Stimulated activated naive CD4-positive, alpha-beta T cell treated with Interleukin-2 at 50 U/mL for 16 hours (primary cell): ENCODE data around the gene PNMA1.

Source experiments
- DNase-seq: peaks from one replicate; lab custom pipeline; 2025; lab: John Stamatoyannopoulos, UW

The PNMA1 gene

DNA sequence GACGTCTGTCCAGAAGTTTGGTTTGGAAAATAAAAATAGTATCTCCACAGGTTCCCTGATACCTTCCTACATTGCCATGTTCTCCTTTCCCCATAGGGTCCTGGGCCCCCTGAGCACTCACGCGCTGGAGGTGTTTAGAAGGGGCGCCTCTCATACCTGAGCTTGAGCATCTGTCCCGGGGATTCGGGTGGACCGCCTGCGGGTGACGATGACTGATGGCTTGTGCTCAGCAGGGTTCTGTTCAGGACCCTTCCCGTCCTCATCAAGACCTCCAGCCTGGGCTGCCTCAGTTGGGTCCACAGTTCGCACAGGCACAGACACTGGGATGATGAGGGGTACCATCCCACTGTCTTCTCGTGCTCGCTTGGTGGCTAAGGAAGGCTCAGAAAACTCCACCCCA lies 22.7 kb upstream of the PNMA1 start:
- no peak for DNase-seq

DNA sequence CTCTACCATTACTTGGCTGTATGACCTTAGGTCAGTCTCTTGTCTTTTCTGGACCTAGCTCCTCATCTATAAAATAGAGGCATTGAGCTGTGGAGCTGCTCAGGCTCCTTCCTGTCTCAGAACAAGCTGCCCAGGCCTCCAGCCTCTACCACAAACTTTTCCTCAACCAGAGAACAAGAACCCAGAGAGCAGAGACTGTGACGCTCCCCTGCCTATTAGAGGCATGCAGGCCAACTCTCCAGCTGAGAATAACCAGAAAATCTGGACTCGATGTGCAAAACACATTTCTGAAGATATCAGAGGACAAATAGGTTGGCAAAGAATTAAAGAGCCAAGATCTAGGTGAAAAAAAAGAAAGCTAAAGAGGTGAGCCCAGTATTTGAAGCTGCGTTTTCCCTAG lies 17.8 kb upstream of the PNMA1 start:
- DNase-seq, result no peak

- DNase-seq, result no peak
Measured at GRCh38 chr14:73731111-73731510, 16.9 kb upstream of the PNMA1 start.

- DNase-seq, result no peak
Measured at GRCh38 chr14:73729556-73730265, 15.5 kb upstream of the PNMA1 start.

GRCh38 chr14:73728717-73729330 lies 14.6 kb upstream of the PNMA1 start:
- DNase-seq, result peak; percentile 80

GRCh38 chr14:73727166-73727565 lies 13.0 kb upstream of the PNMA1 start:
- DNase-seq, result no peak

- DNase-seq, result no peak
Measured at GRCh38 chr14:73726025-73726961, 12.1 kb upstream of the PNMA1 start.

- DNase-seq, result no peak
Measured at GRCh38 chr14:73725116-73726024, 11.2 kb upstream of the PNMA1 start.

- no peak for DNase-seq
Measured at GRCh38 chr14:73724696-73725095, 10.5 kb upstream of the PNMA1 start.

GRCh38 chr14:73723797-73724661 lies 9.8 kb upstream of the PNMA1 start:
- no peak for DNase-seq

- no peak for DNase-seq
Measured at GRCh38 chr14:73723406-73723796, 9.2 kb upstream of the PNMA1 start.

DNA sequence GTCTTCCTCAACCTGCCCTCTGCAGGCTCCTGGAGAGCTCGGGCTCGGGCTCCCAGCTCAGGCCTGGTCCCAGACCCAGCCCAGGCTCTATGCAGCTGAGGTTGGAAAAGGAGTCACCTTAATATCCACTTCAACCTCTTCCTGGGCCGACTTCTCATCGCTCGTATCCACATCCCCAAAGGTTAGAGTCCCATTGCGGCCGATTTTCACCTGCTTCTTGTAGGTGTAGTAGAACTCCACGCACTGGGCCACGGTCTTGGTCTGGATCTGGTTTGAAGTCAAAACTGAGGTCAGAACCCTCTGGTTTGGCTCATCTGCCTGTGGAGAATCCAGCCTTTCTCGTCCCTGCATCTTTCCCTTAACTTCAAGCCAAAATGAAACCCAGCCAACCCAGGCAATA lies 8.4 kb upstream of the PNMA1 start:
- no peak for DNase-seq

- no peak for DNase-seq
Measured at GRCh38 chr14:73721101-73721821, 7.1 kb upstream of the PNMA1 start.

GRCh38 chr14:73720636-73721035 lies 6.5 kb upstream of the PNMA1 start:
- DNase-seq, result no peak

DNA sequence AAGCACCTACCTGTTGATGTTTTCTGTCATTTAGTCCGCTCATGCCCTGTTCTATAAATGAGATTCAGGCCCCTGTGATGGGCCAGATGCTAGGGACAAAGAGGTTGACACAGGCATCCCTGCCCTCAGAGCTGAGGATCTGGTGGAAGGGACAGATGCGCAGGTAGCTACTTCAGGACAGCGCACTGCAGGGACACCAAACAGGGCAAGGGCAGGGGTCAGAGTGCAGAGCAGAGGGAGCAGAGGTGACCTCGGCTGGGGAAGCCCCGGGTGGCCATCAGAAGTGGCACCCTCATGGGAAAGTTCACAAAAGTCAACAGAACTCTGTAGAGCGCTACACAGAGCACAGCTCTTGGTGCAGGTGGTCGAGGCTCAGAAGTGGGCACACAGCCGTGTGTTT lies 5.6 kb upstream of the PNMA1 start:
- DNase-seq, result no peak

- DNase-seq, result no peak
Measured at GRCh38 chr14:73719361-73719760, 5.2 kb upstream of the PNMA1 start.

DNA sequence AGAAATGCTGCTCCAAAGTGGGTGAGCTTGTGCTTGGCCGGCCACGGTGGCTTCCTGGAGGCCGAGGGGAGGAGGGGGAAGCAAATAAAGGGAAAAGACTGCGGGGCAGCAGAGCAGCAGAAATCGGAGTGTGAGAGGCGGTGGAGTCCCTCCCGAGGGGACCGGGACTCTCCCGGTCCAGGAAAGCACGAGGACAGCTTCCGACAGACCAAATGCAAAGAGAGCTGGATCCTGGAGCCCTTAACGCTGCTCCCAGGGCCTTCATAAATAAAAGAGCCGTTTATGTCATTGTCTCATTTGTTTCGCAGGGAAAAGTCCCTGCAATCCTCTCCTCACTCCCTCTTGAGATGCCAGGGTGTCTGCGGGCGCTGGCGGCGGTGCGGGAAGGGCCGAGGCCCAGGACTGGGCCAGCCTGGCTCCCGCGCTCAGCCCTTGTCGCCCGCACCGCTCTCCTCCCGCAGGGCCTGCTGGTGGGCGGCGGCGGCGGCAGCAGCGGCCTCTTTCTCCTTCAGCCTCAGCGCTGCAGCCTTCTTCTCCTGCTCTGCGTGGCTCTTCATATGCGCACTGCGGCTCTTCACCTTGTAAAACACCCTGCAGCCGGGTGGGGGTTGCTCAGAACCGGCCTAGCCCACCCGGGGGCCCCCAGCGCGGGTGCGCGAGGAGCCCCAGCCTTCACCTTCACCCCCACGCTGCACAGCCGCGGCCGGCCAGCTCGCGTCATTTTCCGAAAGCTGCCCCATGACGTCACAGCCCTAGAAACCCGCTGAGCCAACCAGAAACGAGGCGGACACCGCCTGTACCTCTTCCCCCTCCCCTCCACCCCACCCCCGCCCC lies 4.5 kb upstream of the PNMA1 start:
- DNase-seq, result no peak

GRCh38 chr14:73717711-73718417 lies 3.7 kb upstream of the PNMA1 start:
- DNase-seq, result no peak

- no peak for DNase-seq
Measured at GRCh38 chr14:73717266-73717665, 3.1 kb upstream of the PNMA1 start.
